HCT116 (cell line): ENCODE results near the gene PHACTR1. TPM values are rescaled to one million over a fixed set of nuclear protein-coding genes. Genes with fewer than 3 reads are reported as not detected.

ENCODE experiments used
- ATAC-seq: fragments of 200-7000 bp; cut with Tn5 transposase; 2 replicates; pipeline ENCODE4 v1.9.1; 2020; ENCODE audit warnings: mild to moderate bottlenecking, moderate library complexity
- BruUV-seq: library from RNA; stranded (reverse); fragments of 400-500 nt; replicated peaks from 2 replicates; lab custom pipeline; 2021; lab: Mats Ljungman, UMichigan
- CTCF ChIA-PET: fragments of 300-600 bp; sonication (Branson Sonifier 250); formaldehyde crosslinking; loops from one replicate; lab custom pipeline; 2021; ENCODE audit warnings: antibody characterized with exemption; lab: Charles Lee
- POLR2A ChIA-PET: fragments of 300-600, 350-600 bp; sonication (Branson Sonifier 250); formaldehyde crosslinking; loops from one replicate; lab custom pipeline; 2021; ENCODE audit warnings: antibody characterized with exemption; lab: Charles Lee
- RAD21 ChIA-PET, 2 experiments: fragments of 300-600 bp; sonication (Branson Sonifier 250); formaldehyde crosslinking; loops; one replicate each; lab custom pipeline; 2023; ENCODE audit warnings: low total read pairs in 2 of 2; ENCODE audit not compliant: uncharacterized antibody in 2 of 2, unreplicated experiment in 2 of 2, low non-redundant PET in 1 of 2; lab: Charles Lee
- DNase-seq: peaks from one replicate; pipeline ENCODE4 v3.0.0-alpha.2; 2010; ENCODE audit warnings: low read depth, low spot score
- H2AFZ ChIP-seq: fragments of 200-600 bp; shearing (Covaris generic), sonication (generic); 2 replicates; pipeline ENCODE4 v1.6.1; 2017; ENCODE audit warnings: low read depth, mixed run types, mixed read lengths, antibody characterized with exemption, low read length; ENCODE audit not compliant: poor library complexity, severe bottlenecking
- H3K27ac ChIP-seq: 2 replicates; pipeline ENCODE4 v1.5.1; 2012; ENCODE audit warnings: low read depth, low read length
- H3K27me3 ChIP-seq: fragments of 200-600 bp; sonication (generic); 2 replicates; pipeline ENCODE4 v1.6.1; 2016; ENCODE audit warnings: mixed run types, low read length, mixed read lengths; ENCODE audit not compliant: insufficient read depth
- H3K36me3 ChIP-seq, 2 experiments: fragments of 200-500 bp in 1 of 2; fragments of 200-600 bp in 1 of 2; sonication (Bioruptor generic) in 1 of 2; sonication (generic) in 1 of 2; 2 replicates each; pipeline versions ENCODE4 v1.5.1 to v1.6.1; 2014 to 2016; ENCODE audit warnings: low read length in 2 of 2, inconsistent platforms in 1 of 2, mixed read lengths in 1 of 2, mixed run types in 1 of 2; ENCODE audit not compliant: insufficient read depth in 2 of 2, control insufficient read depth in 1 of 2
- H3K4me1 ChIP-seq, 2 experiments: fragments of 200-600 bp in 1 of 2; sonication (generic) in 1 of 2; 2 replicates each; pipeline versions ENCODE4 v1.5.1 to v1.6.1; 2012 to 2017; ENCODE audit warnings: low read length in 2 of 2, inconsistent platforms in 1 of 2, mild to moderate bottlenecking in 1 of 2, mixed read lengths in 1 of 2, mixed run types in 1 of 2, moderate library complexity in 1 of 2; ENCODE audit not compliant: insufficient read depth in 2 of 2, control insufficient read depth in 1 of 2
- H3K4me2 ChIP-seq: fragments of 200-600 bp; sonication (generic); 2 replicates; pipeline ENCODE4 v1.6.1; 2017; ENCODE audit warnings: mixed run types, low read length, mixed read lengths
- H3K4me3 ChIP-seq, 2 experiments: fragments of 200-600 bp in 1 of 2; sonication (generic) in 1 of 2; replicated peaks in 1 of 2; 2 replicates each; pipeline ENCODE4 v1.5.1; 2011 to 2016; ENCODE audit warnings: low read length in 2 of 2, control low read depth in 1 of 2, low read depth in 1 of 2, mild to moderate bottlenecking in 1 of 2, mixed read lengths in 1 of 2, mixed run types in 1 of 2
- H3K79me2 ChIP-seq: fragments of 200-600 bp; sonication (generic); 2 replicates; pipeline ENCODE4 v1.6.1; 2017; ENCODE audit warnings: mild to moderate bottlenecking, mixed run types, low read length, moderate library complexity, mixed read lengths; ENCODE audit not compliant: insufficient read depth
- H3K9ac ChIP-seq: fragments of 200-600 bp; sonication (generic); 2 replicates; pipeline ENCODE4 v1.6.1; 2016; ENCODE audit warnings: low read length, mixed read lengths
- H3K9me2 ChIP-seq: fragments of 200-600 bp; sonication (generic), shearing (Covaris generic); 2 replicates; pipeline ENCODE4 v1.6.1; 2017; ENCODE audit warnings: mixed run types, mild to moderate bottlenecking, moderate library complexity; ENCODE audit not compliant: insufficient read depth
- H3K9me3 ChIP-seq, 2 experiments: fragments of 200-500 bp in 1 of 2; fragments of 200-600 bp in 1 of 2; sonication (Bioruptor generic) in 1 of 2; sonication (generic) in 1 of 2; 2 replicates each; pipeline ENCODE4 v1.6.1; 2014 to 2017; ENCODE audit warnings: low read length in 2 of 2, mixed read lengths in 2 of 2, inconsistent platforms in 1 of 2, low read depth in 1 of 2, mild to moderate bottlenecking in 1 of 2, mixed run types in 1 of 2, moderate library complexity in 1 of 2; ENCODE audit not compliant: control insufficient read depth in 1 of 2, insufficient read depth in 1 of 2
- H4K20me1 ChIP-seq: fragments of 200-600 bp; sonication (generic), shearing (Covaris generic); 2 replicates; pipeline ENCODE4 v1.6.1; 2017; ENCODE audit warnings: mixed run types, mild to moderate bottlenecking, moderate library complexity; ENCODE audit not compliant: insufficient read depth
- ATF3 ChIP-seq: IDR thresholded peaks from 2 replicates; pipeline ENCODE4 v1.6.1; 2012
- CBX3 ChIP-seq: IDR thresholded peaks from 2 replicates; pipeline ENCODE4 v1.6.1; 2012; ENCODE audit warnings: low read depth
- CEBPB ChIP-seq: IDR thresholded peaks from 2 replicates; pipeline ENCODE4 v1.6.1; 2012; ENCODE audit warnings: low read depth
- CTCF ChIP-seq, 3 experiments: fragments of 200-600 bp in 1 of 3; sonication (generic) in 1 of 3; IDR thresholded peaks in 2 of 3; conservative IDR thresholded peaks in 1 of 3; 2 replicates each; pipeline ENCODE4 v1.5.1; 2012 to 2017; ENCODE audit warnings: low read depth in 2 of 3, low read length in 2 of 3, antibody characterized with exemption in 1 of 3, borderline replicate concordance in 1 of 3, control low read depth in 1 of 3, mild to moderate bottlenecking in 1 of 3, mixed read lengths in 1 of 3, mixed run types in 1 of 3, moderate library complexity in 1 of 3; ENCODE audit not compliant: insufficient read depth in 1 of 3
- FOSL1 ChIP-seq: IDR thresholded peaks from 2 replicates; pipeline ENCODE4 v1.6.1; 2012; ENCODE audit warnings: low read depth
- MAX ChIP-seq: IDR thresholded peaks from 2 replicates; pipeline ENCODE4 v1.6.1; 2012
- POLR2A ChIP-seq: IDR thresholded peaks from 2 replicates; pipeline ENCODE4 v1.7.0; 2011; ENCODE audit warnings: borderline replicate concordance; ENCODE audit not compliant: insufficient read depth, insufficient read length; ENCODE audit errors: extremely low read depth
- POLR2AphosphoS5 ChIP-seq: IDR thresholded peaks from 2 replicates; pipeline ENCODE4 v1.6.1; 2011; ENCODE audit warnings: mild to moderate bottlenecking, low read depth, low read length, moderate library complexity
- REST ChIP-seq: IDR thresholded peaks from 2 replicates; pipeline ENCODE4 v1.6.1; 2012; ENCODE audit warnings: low read depth
- SP1 ChIP-seq: IDR thresholded peaks from 2 replicates; pipeline ENCODE4 v1.6.1; 2012; ENCODE audit warnings: low read depth
- SRF ChIP-seq: IDR thresholded peaks from 2 replicates; pipeline ENCODE4 v1.6.1; 2012; ENCODE audit warnings: low read depth
- TCF7L2 ChIP-seq: IDR thresholded peaks from 2 replicates; pipeline ENCODE4 v1.7.0; 2011; ENCODE audit warnings: borderline replicate concordance, inconsistent platforms; ENCODE audit not compliant: insufficient read depth, insufficient read length; ENCODE audit errors: extremely low read depth
- YY1 ChIP-seq: IDR thresholded peaks from 2 replicates; pipeline ENCODE4 v1.6.1; 2011; ENCODE audit warnings: low read length, low read depth, moderate library complexity, mild to moderate bottlenecking; ENCODE audit not compliant: insufficient replicate concordance; ENCODE audit errors: extremely low read depth
- ZFX ChIP-seq: fragments of 450-650 bp; IDR thresholded peaks from 2 replicates; pipeline ENCODE4 v1.6.1; 2017
- ZNF274 ChIP-seq: fragments of 200-500 bp; sonication (Bioruptor generic); IDR thresholded peaks from 2 replicates; pipeline ENCODE4 v1.6.1; 2014; ENCODE audit warnings: mild to moderate bottlenecking, low read depth, low read length, inconsistent platforms
- intact Hi-C: fragments of 100-400 bp; cut with micrococcal nuclease; formaldehyde crosslinking; loops from 2 replicates; pipeline ENCODE4 v1.10.0; 2022
- total RNA-seq: library from RNA; stranded (reverse); gene quantifications from one replicate; pipeline ENCODE4 v1.2.1, GENCODE V29; 2021; ENCODE audit not compliant: unreplicated experiment

The PHACTR1 gene
- total RNA-seq, 1 experiment from 2014 or later, result 0.17 TPM

- Histone ChIP-seq H2AFZ (no peak overlapping the region), H4K20me1 (no peaks in the 10 kb centered on the region), H3K4me1 (no peaks in the 10 kb centered on the region), H3K27ac (no peak overlapping the region), H3K9ac (no peak overlapping the region), H3K79me2 (no peaks in the 10 kb centered on the region), H3K27me3 (peaks cover 15% of the 10 kb centered on the region; the same call in 1 of the 2 replicates), H3K9me2 (no peaks in the 10 kb centered on the region), H3K36me3 (no peaks in the 10 kb centered on the region), H3K4me2 (no peak overlapping the region), H3K4me3 (no peak overlapping the region), H3K9me3 (no peaks in the 10 kb centered on the region)
- ChIA-PET POLR2A (no interaction called here), RAD21 (no interaction called here), CTCF (no interaction called here)
- intact Hi-C loops, result no loop called here
- ATAC-seq (no peak), DNase-seq (no peak)
- TF ChIP-seq POLR2A, result no peak
- no peak for TF ChIP-seq SP1
- no peak for TF ChIP-seq CEBPB
- no peak for TF ChIP-seq CTCF (IDR thresholded peaks at IDR 0.05 in 2 of 3, conservative IDR thresholded peaks at IDR 0.05 in 1 of 3; ENCODE audit: borderline replicate concordance in 1 of 3, insufficient read depth in 1 of 3, low read depth in 2 of 3, low read length in 2 of 3)
- no peak for TF ChIP-seq FOSL1
- BruUV-seq, result no TSS peak
Measured at GRCh38 chr6:12675931-12676330, 40.6 kb upstream of the PHACTR1 start.

GRCh38 chr6:12679341-12679740, 37.2 kb upstream of the PHACTR1 start:
- no peak overlapping the region for H3K9ac ChIP-seq
- no peaks in the 10 kb centered on the region for H3K36me3 ChIP-seq
- RAD21 ChIA-PET, result no interaction called here
- H3K79me2 ChIP-seq, result no peaks in the 10 kb centered on the region
- POLR2A ChIA-PET, result no interaction called here
- no peak overlapping the region for H3K4me2 ChIP-seq
- ATAC-seq, result no peak
- no peaks in the 10 kb centered on the region for H3K9me3 ChIP-seq
- no peaks in the 10 kb centered on the region for H3K4me1 ChIP-seq
- no peak for DNase-seq
- H3K4me3 ChIP-seq, result no peak overlapping the region
- intact Hi-C loops, result no loop called here
- no peak overlapping the region for H3K27ac ChIP-seq
- no peaks in the 10 kb centered on the region for H4K20me1 ChIP-seq
- H3K27me3 ChIP-seq, result peaks cover 4% of the 10 kb centered on the region; the same call in 1 of the 2 replicates
- BruUV-seq, result no TSS peak
- no peak overlapping the region for H2AFZ ChIP-seq
- CTCF ChIA-PET, result no interaction called here
- H3K9me2 ChIP-seq, result no peaks in the 10 kb centered on the region
- no peak for TF ChIP-seq ZFX
- TF ChIP-seq POLR2AphosphoS5, result no peak
- no peak for TF ChIP-seq YY1
- TF ChIP-seq SP1, result no peak
- no peak for TF ChIP-seq CEBPB
- no peak for TF ChIP-seq CBX3
- TF ChIP-seq MAX, result no peak
- no peak for TF ChIP-seq ZNF274
- TF ChIP-seq ATF3, result no peak
- TF ChIP-seq TCF7L2, result no peak
- TF ChIP-seq REST, result no peak
- TF ChIP-seq SRF, result no peak
